GM13976 (cell line): ENCODE results near the gene KIF14.

Experiments used
- DNase-seq: peaks from one replicate; pipeline ENCODE4 v3.0.0; 2012; ENCODE audit warnings: low spot score
- in situ Hi-C: fragments of 300-500 bp; cut with MboI; formaldehyde crosslinking; loops from one replicate; pipeline ENCODE4 v1.12.0; 2022; ENCODE audit warnings: low sequenced_read_pairs, mixed read lengths, inconsistent platforms; ENCODE audit not compliant: unreplicated experiment
- TF ChIP-seq, protein P1 (sequence below): IDR thresholded peaks from 2 replicates; pipeline ENCODE4 v1.5.1; 2012; ENCODE audit warnings: borderline replicate concordance, mild to moderate bottlenecking; ENCODE audit not compliant: insufficient read depth; ENCODE audit errors: extremely low read depth, missing control alignments, control extremely low read depth

Gene KIF14

DNA sequence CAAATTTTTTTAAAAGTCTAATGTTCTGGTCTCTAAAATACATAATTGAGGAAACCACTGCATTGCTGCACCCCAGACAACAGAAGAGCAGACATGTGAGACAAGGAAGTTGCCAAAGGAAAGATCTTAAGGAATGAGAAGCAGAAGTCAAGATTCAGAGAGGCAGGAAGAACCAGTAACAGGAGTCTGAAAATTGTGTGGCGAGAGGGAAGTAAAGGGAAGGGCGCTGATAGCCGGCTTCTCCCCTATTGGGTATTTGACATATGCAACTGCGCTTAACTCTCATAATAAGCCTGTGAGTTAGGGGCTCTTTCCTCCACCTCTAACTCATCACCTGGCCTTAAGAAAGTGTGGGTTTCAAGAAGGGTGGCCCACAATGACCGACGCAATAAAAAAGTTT lies 21.9 kb upstream of the KIF14 start:
- in situ Hi-C loops = no loop called here
- TF ChIP-seq, protein P1, sequence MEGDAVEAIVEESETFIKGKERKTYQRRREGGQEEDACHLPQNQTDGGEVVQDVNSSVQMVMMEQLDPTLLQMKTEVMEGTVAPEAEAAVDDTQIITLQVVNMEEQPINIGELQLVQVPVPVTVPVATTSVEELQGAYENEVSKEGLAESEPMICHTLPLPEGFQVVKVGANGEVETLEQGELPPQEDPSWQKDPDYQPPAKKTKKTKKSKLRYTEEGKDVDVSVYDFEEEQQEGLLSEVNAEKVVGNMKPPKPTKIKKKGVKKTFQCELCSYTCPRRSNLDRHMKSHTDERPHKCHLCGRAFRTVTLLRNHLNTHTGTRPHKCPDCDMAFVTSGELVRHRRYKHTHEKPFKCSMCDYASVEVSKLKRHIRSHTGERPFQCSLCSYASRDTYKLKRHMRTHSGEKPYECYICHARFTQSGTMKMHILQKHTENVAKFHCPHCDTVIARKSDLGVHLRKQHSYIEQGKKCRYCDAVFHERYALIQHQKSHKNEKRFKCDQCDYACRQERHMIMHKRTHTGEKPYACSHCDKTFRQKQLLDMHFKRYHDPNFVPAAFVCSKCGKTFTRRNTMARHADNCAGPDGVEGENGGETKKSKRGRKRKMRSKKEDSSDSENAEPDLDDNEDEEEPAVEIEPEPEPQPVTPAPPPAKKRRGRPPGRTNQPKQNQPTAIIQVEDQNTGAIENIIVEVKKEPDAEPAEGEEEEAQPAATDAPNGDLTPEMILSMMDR = no peak
- no peak for DNase-seq

DNA sequence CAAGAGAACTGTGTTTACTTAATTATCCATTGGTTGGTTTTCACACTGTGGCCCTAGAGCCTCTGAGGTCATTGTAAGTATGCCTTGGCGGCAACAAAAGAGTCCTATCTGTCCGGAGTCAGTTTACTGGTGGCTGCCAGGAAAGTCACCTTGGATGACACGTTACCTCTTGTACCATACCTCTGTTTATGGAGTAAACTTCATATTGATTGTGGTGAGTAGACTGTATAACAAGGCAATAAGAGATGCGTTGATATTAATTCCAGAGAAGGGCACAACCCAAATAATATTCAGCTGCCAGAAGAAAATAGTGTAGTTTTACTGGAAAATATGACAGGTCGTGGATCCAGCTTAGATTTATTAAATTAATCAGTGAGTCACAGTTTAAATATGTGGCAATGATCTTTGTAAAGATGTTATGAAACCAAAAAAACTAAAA lies 20.4 kb upstream of the KIF14 start:
- no peak for DNase-seq
- in situ Hi-C loops = no loop called here
- TF ChIP-seq, protein P1 = no peak

DNA sequence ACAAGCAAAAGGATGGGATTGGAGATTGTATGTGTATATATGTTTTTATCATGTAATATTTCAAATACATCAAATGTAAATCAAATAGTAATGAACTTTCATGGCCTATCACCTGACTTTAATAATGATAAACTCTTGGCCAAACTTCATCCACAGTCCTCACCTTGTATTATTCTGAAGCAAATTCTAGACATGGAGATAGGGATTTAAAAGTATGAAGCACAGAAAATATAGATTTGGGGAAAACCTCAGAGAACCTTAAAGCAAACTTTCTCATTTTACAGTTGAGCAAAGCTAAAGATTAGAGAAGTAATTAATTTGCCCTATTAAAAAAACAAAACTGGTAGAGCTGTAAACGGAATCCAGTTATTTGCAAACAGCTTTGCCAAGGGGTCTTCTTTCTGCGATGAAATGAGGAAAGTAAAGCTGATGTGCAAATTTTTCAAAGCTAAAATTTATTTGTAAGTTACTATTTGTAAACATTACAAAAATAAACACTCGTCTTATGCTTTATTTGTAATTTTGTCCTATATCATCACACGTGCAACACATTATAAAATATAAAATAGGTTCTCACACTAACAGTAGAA lies 19.9 kb upstream of the KIF14 start:
- in situ Hi-C loops = no loop called here
- no peak for DNase-seq
- TF ChIP-seq, protein P1 = no peak

DNA sequence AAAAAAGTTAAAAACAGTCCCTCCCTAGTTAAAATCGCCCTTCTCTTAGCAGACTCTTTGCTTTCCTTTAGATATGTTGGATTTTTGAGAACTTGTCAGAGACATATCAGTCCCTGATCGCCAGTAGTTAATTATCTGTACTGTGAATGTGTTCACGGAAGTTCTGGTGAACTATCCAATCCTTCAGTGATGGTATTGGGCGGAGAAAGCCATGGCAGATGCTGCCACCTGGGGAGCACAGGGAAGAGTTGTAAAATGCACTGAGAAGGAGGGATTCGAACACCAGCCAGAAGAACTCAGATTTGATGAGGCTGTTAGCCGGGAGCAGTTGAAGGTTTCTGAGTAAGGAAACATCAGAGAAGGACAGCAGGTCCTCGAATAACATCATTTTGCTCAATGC lies 17.5 kb upstream of the KIF14 start:
- in situ Hi-C loops = no loop called here
- TF ChIP-seq, protein P1 = no peak
- no peak for DNase-seq

DNA sequence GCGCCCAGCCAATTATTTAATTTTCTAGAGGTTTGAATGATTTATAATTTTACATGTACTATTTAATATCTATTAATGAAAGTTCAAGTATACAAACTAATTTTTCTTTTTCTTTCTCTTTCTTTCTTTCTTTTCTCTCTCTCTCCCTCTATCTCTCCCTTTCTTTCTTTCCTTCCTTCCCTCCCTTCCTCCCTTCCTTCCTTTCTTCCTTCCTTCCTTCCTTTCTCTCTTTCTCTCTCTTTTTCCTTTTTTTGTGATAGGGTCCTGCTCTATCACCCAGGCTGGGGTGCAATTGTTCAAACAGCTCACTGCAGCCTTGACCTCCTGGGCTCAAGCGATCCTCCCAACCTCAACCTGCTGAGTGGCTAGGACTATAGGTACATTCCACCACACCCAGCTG lies 16.1 kb upstream of the KIF14 start:
- DNase-seq = no peak
- TF ChIP-seq, protein P1 = no peak
- in situ Hi-C loops = no loop called here

DNA sequence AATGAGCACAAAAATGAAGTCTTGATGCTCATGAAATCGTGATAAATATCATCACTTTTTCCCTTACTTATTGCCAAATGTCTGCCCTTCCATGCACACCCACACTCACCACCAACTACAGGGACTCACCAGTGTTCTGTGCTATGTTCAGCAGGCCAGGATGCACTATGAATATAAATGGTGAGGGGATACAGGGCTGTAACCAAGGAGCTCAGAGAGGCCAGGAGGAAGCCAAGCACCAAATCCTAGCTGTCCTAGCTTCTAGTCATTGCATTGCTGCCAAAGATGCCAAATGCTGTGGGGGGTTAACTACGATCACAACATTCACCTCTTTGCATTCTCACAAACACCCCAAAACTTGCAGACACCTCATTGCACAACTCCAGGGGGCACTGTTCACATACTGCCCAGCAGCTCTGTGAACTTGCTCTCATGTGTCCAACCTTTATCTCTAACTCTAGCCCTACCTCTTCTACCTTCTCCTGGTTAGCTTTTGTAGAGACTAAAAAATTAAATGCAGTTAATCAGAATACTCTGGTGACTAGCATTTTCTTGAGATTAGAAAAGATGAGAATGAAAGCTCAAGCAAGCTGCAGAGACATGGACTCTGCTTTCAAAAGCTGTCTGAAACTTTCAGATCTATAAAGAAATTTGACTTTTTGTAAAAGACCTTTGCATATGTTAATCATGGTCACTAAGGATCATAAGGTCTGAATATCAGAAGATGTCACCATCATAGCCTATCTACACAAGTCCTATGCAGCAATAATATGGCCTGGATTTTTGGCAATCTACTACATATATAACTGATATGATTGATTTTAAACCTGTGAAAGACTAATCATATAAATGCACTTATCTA lies 13.9 kb upstream of the KIF14 start:
- TF ChIP-seq, protein P1 = peak; percentile 34
- in situ Hi-C loops = no loop called here
- DNase-seq = no peak
